Keratinocyte (primary cell): ENCODE measurements around the gene S100A12.

Experiments
- EZH2 ChIP-seq: IDR thresholded peaks from one replicate; pipeline ENCODE4 v1.6.1; 2012; ENCODE audit warnings: inconsistent platforms, mild to moderate bottlenecking, low read length, moderate library complexity
- TF ChIP-seq, protein P1 (sequence below), 3 experiments: IDR thresholded peaks in 1 of 3; conservative IDR thresholded peaks in 1 of 3; optimal IDR thresholded peaks in 1 of 3; 2 replicates in 2 of 3; 3 replicates in 1 of 3; pipeline versions ENCODE3 to v1.5.1; 2011; ENCODE audit warnings: low read length in 3 of 3, mild to moderate bottlenecking in 3 of 3, moderate library complexity in 2 of 3, control low read depth in 1 of 3, inconsistent platforms in 1 of 3; ENCODE audit not compliant: insufficient read depth in 2 of 3; ENCODE audit errors: extremely low read depth in 1 of 3

- TF ChIP-seq, protein P1, sequence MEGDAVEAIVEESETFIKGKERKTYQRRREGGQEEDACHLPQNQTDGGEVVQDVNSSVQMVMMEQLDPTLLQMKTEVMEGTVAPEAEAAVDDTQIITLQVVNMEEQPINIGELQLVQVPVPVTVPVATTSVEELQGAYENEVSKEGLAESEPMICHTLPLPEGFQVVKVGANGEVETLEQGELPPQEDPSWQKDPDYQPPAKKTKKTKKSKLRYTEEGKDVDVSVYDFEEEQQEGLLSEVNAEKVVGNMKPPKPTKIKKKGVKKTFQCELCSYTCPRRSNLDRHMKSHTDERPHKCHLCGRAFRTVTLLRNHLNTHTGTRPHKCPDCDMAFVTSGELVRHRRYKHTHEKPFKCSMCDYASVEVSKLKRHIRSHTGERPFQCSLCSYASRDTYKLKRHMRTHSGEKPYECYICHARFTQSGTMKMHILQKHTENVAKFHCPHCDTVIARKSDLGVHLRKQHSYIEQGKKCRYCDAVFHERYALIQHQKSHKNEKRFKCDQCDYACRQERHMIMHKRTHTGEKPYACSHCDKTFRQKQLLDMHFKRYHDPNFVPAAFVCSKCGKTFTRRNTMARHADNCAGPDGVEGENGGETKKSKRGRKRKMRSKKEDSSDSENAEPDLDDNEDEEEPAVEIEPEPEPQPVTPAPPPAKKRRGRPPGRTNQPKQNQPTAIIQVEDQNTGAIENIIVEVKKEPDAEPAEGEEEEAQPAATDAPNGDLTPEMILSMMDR (optimal IDR thresholded peaks at IDR 0.05 in 1 of 3, IDR thresholded peaks at IDR 0.05 in 1 of 3, conservative IDR thresholded peaks at IDR 0.05 in 1 of 3; ENCODE audit: extremely low read depth in 1 of 3, insufficient read depth in 2 of 3, low read length in 3 of 3): no peak
- TF ChIP-seq EZH2: no peak
Observed at GRCh38 chr1:153347856-153348255, 27.6 kb downstream of the S100A12 start.
